ENCODE data around the gene TMEM151B. TPM values are rescaled to one million over a fixed set of nuclear protein-coding genes. Genes with fewer than 3 reads are reported as not detected.

The TMEM151B gene
- total and polyA plus RNA-seq, 2 of the 4 experiments (the other 2 are of a cell fraction) = not detected

- in situ Hi-C loops (cut with MboI; ENCODE audit: low sequenced_read_pairs) = no loop called here
- POLR2A ChIA-PET (ENCODE audit: unreplicated experiment) = no interaction called here
- Histone ChIP-seq H3K56ac (ENCODE audit: extremely low read depth, insufficient read depth, low read length) (no peak overlapping the region), H4K5ac (ENCODE audit: low read depth, low read length) (no peak overlapping the region), H3K36me3 (ENCODE audit: control insufficient read depth, insufficient read depth, low read length) (no peaks in the 10 kb centered on the region), H3K9ac (ENCODE audit: low read depth, low read length) (no peak overlapping the region), H3K18ac (ENCODE audit: low read depth, low read length) (no peak overlapping the region), H3K4me3 (ENCODE audit: insufficient read depth, low read depth, low read length) (no peak overlapping the region), H2AK9ac (replicated peaks; ENCODE audit: low read depth, low read length, poor library complexity) (no peak overlapping the region), H4K20me1 (ENCODE audit: insufficient read depth, low read length) (no peaks in the 10 kb centered on the region; the same call in 1 of the 2 replicates), H2BK20ac (ENCODE audit: low read depth, low read length) (no peak overlapping the region), H3K79me1 (ENCODE audit: low read depth in 1 of 2, low read length in 2 of 2) (no peaks in the 10 kb centered on the region), H2AK5ac (ENCODE audit: low read depth, low read length) (no peak overlapping the region; the same call in 1 of the 2 replicates), H3K27me3 (ENCODE audit: control insufficient read depth, insufficient read depth, low read length) (peaks cover 56% of the 10 kb centered on the region), H4K8ac (ENCODE audit: low read depth in 2 of 2, low read length in 2 of 2) (no peak overlapping the region), H3K4me2 (ENCODE audit: low read depth, low read length) (no peak overlapping the region), H3K9me1 (ENCODE audit: insufficient read depth, low read length) (peaks cover 4% of the 10 kb centered on the region; the same call in 1 of the 2 replicates), H3K9me3 (ENCODE audit: control insufficient read depth, insufficient read depth, low read length) (no peaks in the 10 kb centered on the region), H3K14ac (replicated peaks; ENCODE audit: low read depth, low read length) (no peak overlapping the region), H2AFZ (replicated peaks; ENCODE audit: low read length, poor library complexity) (no peak overlapping the region), H2BK120ac (ENCODE audit: low read depth, low read length) (no peak overlapping the region), H3K4me1 (ENCODE audit: control insufficient read depth, insufficient read depth, low read length) (no peaks in the 10 kb centered on the region), H2BK5ac (ENCODE audit: low read depth, low read length, poor library complexity, severe bottlenecking) (no peak overlapping the region), H3K27ac (ENCODE audit: insufficient read depth, low read length) (no peak overlapping the region), H4K91ac (ENCODE audit: insufficient read depth, low read depth, low read length) (no peak overlapping the region), H3K4ac (ENCODE audit: low read depth, low read length) (no peak overlapping the region), H3K23ac (ENCODE audit: low read depth, low read length) (no peak overlapping the region), H2BK15ac (ENCODE audit: low read depth, low read length) (no peak overlapping the region)
- ATAC-seq (ENCODE audit: low read depth) (no peak), DNase-seq (no peak)
- CTCF ChIA-PET = interaction anchor here (0.6 kb wide), 1 partner anchor 163 kb away, joined by 3 read pairs; no protein-coding TSS in a partner anchor
- WGBS, 2 experiments (ENCODE audit: extremely low coverage in 2 of 2, insufficient read length in 1 of 2) = 100% methylated on average over 1 of the region's 9 CpGs; no CpG with 5 or more reads in 1 of the 2 experiments
- dilution Hi-C loops (cut with HindIII; ENCODE audit: low sequenced_read_pairs, unreplicated experiment) = no loop called here
- intact Hi-C loops (cut with micrococcal nuclease) = no loop called here
- no TSS peak for BruUV-seq (replicated peaks)
- no peak for TF ChIP-seq SMC3 (IDR thresholded peaks at IDR 0.05; ENCODE audit: low read depth, low read length)
- TF ChIP-seq MAFK (IDR thresholded peaks at IDR 0.05; ENCODE audit: low read depth, low read length) = no peak
- no peak for TF ChIP-seq BHLHE40 (IDR thresholded peaks at IDR 0.05; ENCODE audit: low read depth, low read length)
- TF ChIP-seq RCOR1 (IDR thresholded peaks at IDR 0.05; ENCODE audit: insufficient replicate concordance, low read length) = no peak
- no peak for TF ChIP-seq MXI1 (IDR thresholded peaks at IDR 0.05; ENCODE audit: borderline replicate concordance, low read depth, low read length)
- no peak for TF ChIP-seq USF2 (IDR thresholded peaks at IDR 0.05; ENCODE audit: low read depth, low read length)
- TF ChIP-seq POLR2A (IDR thresholded peaks at IDR 0.05; ENCODE audit: low read depth, low read length) = no peak
- no peak for TF ChIP-seq RFX5 (IDR thresholded peaks at IDR 0.05; ENCODE audit: low read depth, low read length)
- no peak for TF ChIP-seq CHD1 (IDR thresholded peaks at IDR 0.05; ENCODE audit: low read depth, low read length)
- no peak for TF ChIP-seq CEBPB (IDR thresholded peaks at IDR 0.05; ENCODE audit: low read depth, low read length)
- TF ChIP-seq, protein P1, sequence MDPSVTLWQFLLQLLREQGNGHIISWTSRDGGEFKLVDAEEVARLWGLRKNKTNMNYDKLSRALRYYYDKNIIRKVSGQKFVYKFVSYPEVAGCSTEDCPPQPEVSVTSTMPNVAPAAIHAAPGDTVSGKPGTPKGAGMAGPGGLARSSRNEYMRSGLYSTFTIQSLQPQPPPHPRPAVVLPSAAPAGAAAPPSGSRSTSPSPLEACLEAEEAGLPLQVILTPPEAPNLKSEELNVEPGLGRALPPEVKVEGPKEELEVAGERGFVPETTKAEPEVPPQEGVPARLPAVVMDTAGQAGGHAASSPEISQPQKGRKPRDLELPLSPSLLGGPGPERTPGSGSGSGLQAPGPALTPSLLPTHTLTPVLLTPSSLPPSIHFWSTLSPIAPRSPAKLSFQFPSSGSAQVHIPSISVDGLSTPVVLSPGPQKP (IDR thresholded peaks at IDR 0.05; ENCODE audit: borderline replicate concordance, low read depth, low read length) = no peak
- TF ChIP-seq NFE2L2 (IDR thresholded peaks at IDR 0.05; ENCODE audit: low read depth, low read length) = no peak
- no peak for TF ChIP-seq RAD21 (IDR thresholded peaks at IDR 0.05; ENCODE audit: low read length)
- no peak for TF ChIP-seq MAZ (IDR thresholded peaks at IDR 0.05; ENCODE audit: borderline replicate concordance, low read depth, low read length)
Measured at GRCh38 chr6:44278774-44279697, 8.8 kb downstream of the TMEM151B start.
